NCI-H1417 treated with DMSO at 0.1 percent for 48 hours (cell line): ENCODE results near the gene LUZP2.
"Not testable (repeated sequence)": the region's sequence is repeated elsewhere in the genome, so short reads cannot be mapped to it uniquely, and the experiment has no call there.

Source experiments
- DNase-seq: peaks from one replicate; lab custom pipeline; 2025; lab: John Stamatoyannopoulos, UW

Gene LUZP2

DNA sequence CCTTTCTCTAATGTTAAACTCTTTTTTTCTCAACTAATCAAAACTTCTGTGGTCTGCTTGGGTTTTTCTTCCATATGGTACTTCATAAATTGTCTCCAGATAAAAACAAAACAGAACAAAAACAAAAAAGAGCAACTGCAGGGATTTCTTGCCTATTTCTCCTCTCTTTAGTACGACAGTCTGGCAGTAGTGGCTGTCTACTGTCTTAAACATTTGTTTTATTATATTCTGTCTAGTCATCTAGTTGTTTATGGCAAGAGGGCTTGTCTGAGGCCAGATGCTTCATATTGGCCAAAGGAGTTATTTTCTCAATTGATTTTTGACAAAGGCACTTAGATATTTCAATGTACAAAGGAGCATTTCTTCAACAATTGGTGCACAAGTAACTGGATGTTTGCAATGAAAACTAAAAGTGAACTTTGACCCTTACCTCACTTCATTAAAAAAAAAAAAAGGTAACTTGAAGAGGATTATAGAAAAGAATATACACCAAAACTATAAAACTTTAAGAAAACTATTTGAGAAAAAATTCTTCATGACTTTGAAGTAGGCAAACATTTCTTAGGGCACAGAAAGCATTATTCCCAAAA, 404.2 kb downstream of the LUZP2 start:
- no peak for DNase-seq

GRCh38 chr11:24903555-24903954, 406.7 kb downstream of the LUZP2 start:
- DNase-seq, result no peak

- DNase-seq, result no peak
Measured at GRCh38 chr11:24925091-24925490, 428.2 kb downstream of the LUZP2 start.

DNA sequence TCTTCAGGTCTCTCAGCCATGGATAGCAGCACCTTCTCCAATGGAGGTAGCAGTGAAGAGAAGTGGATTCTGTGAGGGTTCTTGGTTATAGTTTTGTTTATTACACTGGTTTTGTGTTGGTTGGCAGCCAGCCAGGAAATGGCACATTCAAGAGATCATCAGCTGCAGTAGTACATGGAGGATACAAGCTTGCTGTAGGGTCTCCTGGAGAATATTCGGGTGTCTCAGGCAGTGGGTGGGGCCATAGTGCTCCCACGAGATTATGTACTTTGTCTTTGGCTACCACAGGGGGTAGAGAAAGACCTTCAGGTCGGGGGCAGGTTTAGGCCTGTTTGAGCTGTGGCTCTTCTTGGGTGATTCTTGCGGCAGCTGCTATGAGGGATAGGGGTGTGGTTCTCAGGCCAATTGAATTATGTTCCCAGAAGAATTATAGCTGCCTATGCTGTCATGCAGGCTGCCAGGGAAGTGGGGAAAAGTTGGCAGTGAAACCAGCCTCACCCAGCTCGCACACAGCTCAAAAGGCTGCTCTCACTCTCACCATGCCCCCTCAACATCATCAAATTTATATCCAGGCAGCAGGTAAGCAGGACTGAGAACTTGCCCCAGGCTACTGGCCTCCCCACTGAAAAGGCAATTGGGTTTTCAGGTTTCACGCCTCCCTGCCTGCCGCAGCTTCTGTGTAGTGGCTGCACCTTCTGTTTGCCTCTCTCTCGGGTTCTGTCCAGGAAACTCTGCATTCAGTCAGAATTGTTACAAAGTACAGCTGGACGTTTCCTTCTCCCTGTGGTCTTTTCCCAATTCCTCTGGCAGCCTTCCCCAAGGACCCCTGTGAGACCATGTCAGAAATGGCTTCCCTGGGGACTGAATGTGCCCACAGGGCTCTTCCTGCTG, 435.5 kb downstream of the LUZP2 start:
- no peak for DNase-seq

GRCh38 chr11:24934733-24935439, 438.0 kb downstream of the LUZP2 start:
- no peak for DNase-seq

DNA sequence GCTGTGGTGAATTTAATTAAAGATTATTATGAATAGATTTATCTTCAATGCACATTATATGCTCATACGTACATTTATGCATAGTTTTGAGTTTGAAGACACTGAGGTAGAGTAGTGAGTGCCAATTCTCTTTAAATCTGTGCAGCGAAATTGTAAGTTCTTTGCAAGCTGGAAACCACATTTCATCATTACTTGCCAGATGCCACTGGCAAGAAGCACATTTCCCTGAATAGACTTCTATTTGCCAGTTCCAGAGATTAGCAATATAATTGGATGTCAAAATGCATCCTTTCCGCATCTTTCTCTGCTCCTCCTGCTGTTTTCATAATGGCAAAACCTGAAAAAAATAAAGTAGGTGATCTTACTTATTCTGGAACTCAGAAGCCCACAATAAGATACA, 448.0 kb downstream of the LUZP2 start:
- no peak for DNase-seq

DNA sequence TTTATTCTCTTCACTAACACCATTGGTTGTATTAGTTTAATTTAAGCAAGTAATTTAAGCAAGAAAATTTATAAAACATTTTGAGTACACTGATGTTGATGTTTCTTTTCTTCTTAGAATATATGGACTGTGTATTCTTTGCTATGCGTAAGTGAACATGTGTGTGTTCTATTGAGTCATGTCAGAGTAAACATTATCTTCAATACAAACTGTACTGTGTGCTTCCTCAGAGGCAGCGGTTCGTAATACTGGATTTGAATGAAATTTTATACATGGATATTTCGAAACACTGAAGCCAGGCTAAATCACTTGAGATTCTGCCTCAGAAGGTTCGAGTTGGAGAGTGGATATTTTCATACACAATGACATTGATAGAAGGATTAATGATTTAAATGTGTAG, 452.6 kb downstream of the LUZP2 start:
- no peak for DNase-seq

GRCh38 chr11:24963852-24964251, 467.0 kb downstream of the LUZP2 start:
- DNase-seq, result no peak

- DNase-seq, result no peak
Measured at GRCh38 chr11:24965748-24966147, 468.9 kb downstream of the LUZP2 start.

DNA sequence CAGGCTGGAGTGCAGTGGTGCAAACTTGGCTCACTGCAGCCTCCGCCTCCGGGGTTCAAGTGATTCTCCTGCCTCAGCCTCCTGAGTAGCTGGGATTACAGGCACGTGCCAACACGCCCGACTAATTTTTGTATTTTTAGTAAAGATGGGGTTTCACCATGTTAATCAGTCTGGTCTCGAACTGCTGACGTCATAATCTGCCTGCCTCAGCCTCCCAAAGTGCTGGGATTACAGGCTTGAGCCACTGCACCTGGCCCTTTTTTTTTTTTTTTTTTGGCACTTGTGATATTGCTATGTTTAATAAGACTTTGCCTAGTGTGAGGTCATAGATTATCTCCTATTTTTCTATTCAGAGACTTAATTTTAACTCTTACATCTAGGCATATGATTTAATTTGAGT, 497.1 kb downstream of the LUZP2 start:
- not testable (repeated sequence) for DNase-seq

DNA sequence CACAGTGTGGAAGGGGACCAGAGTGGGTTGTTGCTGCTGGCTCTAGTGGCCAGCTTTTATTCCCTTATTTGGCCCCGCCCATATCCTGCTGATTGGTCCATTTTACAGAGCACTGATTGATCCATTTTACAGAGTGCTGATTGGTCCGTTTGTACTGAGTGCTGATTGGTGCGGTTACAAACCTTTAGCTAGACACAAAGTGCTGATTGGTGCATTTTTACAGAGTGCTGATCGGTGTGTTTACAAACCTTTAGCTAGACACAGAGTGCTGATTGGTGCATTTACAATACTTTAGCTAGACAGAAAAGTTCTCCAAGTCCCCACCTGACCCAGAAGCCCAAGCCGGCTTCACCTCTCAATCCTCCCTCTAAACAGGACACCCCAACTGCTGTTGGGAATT, 503.1 kb downstream of the LUZP2 start:
- DNase-seq, result not testable (repeated sequence)

- no peak for DNase-seq
Measured at GRCh38 chr11:25037431-25037830, 540.6 kb downstream of the LUZP2 start.

DNA sequence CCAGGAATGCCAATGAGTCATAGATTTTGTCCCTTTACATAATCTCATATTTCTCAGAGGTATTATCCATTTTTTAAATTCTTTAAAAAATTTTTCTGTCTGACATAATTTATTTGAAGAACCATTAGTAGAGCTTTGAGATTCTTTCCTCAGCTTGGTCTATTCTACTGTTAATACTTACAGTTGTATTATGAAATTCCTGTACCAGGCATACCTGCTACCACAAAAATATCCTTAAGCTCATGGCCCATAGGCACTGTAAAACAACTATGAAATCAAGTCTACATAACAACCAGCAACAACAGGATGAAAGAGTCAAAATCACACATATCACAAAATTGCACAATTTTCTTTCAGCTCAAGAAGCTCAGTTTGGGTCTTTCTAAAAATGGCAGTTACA, 541.3 kb downstream of the LUZP2 start:
- DNase-seq, result no peak

GRCh38 chr11:25039165-25039564, 542.3 kb downstream of the LUZP2 start:
- no peak for DNase-seq

- no peak for DNase-seq
Measured at GRCh38 chr11:25048632-25049031, 551.8 kb downstream of the LUZP2 start.

GRCh38 chr11:25052844-25053243, 556.0 kb downstream of the LUZP2 start:
- DNase-seq, result no peak

DNA sequence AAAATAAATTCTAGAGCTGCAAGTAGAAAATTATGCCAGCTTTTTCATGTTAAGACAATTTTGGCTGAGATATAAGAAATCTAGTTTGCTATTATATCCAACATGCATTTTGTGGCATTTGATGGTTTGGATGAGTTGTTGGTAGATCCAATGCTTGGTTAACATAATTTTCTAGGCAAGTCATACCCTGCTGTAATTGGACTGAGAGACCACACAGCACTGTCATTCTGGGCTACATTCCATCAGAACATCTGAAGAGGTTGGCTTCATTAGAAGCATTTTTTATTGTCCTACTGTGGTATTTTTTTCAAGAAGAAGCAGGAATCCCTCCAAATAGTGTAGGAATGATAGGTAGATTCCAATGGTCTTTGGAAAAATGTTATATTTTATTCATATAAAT, 561.0 kb downstream of the LUZP2 start:
- no peak for DNase-seq

DNA sequence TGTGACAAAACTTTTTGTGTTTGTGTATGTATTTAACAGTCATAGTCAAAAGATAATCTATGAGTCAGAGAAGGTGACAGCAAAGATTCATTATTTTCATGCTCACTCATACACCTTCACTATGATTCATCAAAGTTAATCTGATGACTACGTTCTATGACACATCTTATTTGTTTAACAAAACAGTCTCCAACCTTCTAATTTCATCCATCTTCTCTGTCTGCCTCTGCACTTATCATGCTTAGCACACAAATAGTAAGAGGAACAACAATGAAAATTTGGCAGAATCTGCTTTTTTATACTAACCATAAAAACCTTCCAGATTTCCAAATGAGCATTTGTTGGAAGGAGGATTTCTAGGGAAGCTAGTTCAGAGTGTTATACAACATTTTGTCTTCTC, 568.9 kb downstream of the LUZP2 start:
- no peak for DNase-seq

GRCh38 chr11:25066706-25067105, 569.9 kb downstream of the LUZP2 start:
- no peak for DNase-seq

- DNase-seq, result no peak
Measured at GRCh38 chr11:25068451-25068850, 571.6 kb downstream of the LUZP2 start.

GRCh38 chr11:25094085-25094802, 597.4 kb downstream of the LUZP2 start:
- DNase-seq, result no peak

- DNase-seq, result no peak
Measured at GRCh38 chr11:25119416-25119815, 622.6 kb downstream of the LUZP2 start.
